GM21576 (cell line): ENCODE data around the gene PPP1R12B.
A peak's percentile ranks its signal among the peaks of the same experiment; 100 is the strongest.

Experiments used
- ATAC-seq: cut with Tn5 transposase; IDR thresholded peaks from one replicate; pipeline ENCODE4 v1.9.1; 2021; ENCODE audit warnings: mild to moderate bottlenecking, moderate library complexity; ENCODE audit not compliant: unreplicated experiment

The PPP1R12B gene, protein sequence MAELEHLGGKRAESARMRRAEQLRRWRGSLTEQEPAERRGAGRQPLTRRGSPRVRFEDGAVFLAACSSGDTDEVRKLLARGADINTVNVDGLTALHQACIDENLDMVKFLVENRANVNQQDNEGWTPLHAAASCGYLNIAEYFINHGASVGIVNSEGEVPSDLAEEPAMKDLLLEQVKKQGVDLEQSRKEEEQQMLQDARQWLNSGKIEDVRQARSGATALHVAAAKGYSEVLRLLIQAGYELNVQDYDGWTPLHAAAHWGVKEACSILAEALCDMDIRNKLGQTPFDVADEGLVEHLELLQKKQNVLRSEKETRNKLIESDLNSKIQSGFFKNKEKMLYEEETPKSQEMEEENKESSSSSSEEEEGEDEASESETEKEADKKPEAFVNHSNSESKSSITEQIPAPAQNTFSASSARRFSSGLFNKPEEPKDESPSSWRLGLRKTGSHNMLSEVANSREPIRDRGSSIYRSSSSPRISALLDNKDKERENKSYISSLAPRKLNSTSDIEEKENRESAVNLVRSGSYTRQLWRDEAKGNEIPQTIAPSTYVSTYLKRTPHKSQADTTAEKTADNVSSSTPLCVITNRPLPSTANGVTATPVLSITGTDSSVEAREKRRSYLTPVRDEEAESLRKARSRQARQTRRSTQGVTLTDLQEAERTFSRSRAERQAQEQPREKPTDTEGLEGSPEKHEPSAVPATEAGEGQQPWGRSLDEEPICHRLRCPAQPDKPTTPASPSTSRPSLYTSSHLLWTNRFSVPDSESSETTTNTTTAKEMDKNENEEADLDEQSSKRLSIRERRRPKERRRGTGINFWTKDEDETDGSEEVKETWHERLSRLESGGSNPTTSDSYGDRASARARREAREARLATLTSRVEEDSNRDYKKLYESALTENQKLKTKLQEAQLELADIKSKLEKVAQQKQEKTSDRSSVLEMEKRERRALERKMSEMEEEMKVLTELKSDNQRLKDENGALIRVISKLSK

DNA sequence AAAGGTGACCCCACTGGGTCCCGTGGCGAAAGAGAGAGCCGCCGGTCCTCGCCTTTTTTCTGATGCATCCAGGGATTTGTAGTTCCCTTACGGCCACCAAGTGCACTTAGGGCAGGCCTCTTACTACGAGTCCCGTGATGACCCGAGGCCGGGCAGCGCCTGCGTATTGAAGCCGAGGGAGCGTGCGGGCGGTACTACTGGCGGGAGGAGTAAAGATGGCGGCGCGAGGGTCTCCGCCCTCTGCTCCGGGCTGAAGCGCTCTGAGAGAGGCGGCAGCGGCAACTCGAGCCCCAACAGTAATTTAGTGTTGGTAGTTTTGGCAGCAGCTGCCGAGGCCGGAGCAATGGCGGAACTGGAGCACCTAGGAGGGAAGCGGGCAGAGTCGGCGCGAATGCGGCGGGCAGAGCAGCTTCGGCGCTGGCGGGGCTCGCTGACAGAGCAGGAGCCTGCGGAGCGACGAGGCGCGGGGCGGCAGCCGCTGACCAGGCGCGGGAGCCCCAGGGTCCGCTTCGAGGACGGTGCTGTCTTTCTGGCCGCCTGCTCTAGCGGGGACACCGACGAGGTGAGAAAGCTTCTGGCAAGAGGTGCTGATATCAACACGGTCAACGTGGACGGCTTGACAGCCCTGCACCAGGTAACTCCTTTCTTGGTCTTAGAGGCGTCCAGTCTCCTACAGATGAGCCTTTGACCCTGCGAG lies at the start of gene PPP1R12B:
Gene PPP1R12B, plus strand, starts transcription at position 191 of the 697 bp plus-strand sequence. Its CDS starts 153 bp downstream, at position 344.
- peak; percentile 96 for ATAC-seq

DNA sequence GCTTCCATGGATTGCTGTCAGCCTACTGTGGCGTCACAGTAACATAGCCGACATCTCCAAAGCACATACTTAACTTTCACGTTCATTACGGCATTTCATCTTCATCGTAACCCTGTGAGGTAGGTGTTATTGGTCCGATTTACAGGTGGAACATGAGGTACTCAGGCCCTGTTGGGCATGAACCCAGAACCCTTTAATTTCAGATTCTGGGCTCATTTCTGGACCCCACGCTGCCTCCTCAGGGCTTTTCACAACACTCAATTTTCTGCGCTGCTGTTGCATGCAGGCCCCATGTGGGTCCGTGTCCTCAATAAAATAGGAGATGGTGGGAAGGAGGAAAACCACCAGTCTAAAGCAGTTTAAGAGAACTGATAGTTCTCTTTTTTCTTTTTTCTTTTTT lies 46.3 kb upstream of the PPP1R12B start:
- no peak for ATAC-seq

DNA sequence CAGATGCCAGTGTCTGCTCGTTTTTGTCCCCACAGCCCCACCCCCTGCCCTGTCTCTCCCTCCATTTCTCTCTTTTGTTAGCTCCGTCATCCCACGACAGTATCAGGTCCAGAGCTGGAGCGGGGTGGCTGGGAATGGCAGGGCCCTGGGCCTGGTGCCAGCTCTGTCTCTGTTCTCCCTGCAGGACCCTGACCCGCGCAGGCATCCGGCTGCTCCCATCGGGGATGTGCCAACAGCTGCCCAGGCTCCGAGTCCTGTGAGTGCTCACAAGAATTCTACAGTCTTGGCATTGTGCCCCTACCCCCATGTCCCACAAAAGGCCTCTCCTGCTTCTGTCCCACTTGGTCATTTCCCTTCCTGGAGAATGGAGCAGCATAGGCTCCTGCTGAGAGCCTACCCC lies 44.1 kb upstream of the PPP1R12B start:
- ATAC-seq: no peak

DNA sequence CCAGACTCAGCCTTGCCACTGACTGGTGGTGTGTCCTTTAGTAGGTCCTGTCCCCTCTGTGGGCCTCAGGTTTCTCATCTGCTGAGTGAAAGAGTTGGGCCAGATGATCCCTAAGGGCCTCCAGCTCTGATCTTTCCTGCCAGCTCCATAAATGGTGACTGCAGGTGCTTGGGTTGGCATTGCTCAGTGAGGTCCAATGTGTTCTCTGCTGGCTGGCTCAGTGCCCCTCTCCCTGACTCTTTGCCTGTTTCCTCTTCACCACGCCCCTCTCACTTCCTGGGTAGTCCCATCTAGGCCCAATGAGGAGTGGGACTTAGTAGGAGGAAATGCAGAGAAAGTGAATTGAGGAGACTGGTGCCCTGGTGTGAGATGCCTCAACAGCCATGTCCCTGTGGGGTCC lies 43.3 kb upstream of the PPP1R12B start:
- ATAC-seq: no peak

DNA sequence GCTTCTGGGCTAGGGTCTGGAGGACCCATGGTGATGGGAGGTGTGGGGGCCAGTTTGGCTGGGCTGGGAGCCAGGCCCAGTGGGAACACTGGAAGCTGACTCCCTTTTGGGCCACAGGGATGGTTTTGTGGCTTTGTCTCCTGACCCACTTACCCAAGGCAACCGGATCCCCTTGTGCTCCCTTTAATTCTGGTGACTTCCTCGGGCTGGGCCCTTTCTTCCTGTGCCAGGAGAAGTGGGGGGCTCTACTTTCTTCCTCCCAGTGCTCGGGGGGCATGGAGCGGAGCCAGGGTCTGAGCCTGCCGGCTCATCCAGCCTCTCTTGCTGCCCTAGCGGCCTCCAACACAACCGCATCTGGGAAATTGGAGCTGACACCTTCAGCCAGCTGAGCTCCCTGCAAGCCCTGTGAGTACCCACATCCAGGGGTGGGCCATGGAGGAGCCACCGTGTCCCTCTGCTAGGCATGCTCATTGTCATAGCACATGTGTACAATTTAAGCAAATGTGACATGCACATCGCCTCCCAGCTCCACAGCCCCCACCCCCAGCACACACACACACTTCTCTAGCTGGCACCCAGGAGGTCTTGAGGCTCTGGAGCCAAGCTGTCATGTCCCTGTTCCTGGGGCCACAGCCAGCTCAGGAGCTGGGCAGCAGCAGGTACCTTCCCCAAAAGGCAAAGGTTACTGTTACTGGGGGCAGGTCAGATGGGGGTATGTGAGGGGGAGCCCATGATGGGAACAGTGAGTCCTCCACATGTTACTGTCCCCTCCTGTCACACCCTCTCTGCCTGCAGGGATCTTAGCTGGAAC lies 41.8 kb upstream of the PPP1R12B start:
- ATAC-seq: no peak

DNA sequence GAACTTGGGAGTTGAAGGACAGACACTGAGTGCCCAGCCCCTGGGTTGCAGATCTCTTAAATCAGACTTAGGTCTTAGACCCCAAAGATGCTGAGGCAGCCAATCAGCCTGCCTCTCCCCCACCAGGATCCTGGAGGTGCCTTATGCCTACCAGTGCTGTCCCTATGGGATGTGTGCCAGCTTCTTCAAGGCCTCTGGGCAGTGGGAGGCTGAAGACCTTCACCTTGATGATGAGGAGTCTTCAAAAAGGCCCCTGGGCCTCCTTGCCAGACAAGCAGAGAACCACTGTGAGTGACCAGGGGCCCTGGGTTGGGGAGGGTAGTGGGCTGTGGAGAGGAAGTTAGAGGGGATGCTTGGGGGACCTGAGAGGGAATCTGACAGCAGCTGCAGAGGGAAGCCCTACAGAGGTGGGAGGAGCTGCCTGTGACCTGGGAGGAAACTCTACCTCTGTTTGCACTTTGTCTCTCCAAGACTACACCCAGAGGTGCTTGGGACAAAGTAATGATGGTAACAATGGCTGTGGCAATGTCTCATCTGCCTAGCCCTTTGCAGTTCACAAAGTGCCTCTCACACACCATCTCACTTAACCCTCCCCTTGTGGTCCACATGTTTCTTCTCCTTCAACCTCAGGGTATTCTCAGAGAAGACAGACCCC lies 38.3 kb upstream of the PPP1R12B start:
- no peak for ATAC-seq

DNA sequence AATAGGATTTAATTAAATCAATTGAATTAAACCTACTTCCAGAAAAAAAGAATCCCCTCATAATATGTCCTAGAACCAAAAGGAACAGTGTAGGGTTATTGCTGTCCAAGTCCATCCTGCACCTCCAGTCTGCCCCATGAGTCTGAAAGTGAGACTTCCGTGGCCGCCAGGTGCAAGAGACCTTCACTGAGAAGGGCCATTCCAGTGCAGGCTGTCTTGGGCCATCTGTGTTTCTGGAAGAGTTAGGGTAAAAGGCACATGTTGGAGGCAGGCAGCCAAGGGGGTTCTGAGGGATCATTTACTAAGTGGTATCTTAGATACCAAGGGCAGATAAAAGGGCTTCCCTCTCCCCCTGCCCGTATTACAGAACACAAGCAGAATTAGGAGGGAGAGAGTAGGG lies 37.8 kb upstream of the PPP1R12B start:
- ATAC-seq: no peak

DNA sequence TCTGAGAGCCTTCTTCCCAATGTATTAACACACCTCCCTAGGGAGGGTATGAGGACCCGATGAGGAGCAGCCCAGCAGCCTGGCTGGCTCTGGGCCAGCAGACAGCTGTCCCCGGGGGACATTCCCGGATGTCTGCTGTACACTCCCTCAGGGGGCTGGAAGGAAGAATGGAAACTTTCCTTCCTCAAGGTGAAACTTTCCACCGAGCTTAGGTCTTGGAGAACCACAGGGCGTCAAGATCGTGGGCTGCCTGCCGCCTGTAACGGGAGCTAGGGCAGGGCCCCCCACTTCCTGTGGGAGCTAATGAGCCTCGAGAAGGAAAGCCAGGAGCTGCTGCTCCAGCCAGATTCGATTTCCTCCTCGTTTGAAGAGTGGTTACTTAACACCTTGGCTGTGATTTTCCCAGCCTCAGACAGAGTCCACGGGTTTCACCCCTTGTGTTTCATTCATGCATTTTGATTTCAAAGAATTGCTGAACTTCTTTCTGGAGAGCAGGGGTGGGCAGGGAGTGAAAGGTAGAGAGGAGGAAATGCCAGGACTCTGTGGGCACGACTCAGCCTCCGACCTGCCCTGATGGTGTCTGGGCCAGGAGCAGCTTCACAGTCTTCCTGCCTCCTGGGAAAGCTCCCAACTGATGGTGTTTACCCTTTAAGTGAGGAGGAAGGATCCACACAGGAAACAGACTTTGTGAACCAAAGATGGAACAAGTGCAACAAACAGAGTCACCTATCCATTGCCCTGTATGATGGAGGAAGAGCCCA lies 36.4 kb upstream of the PPP1R12B start:
- ATAC-seq: no peak

DNA sequence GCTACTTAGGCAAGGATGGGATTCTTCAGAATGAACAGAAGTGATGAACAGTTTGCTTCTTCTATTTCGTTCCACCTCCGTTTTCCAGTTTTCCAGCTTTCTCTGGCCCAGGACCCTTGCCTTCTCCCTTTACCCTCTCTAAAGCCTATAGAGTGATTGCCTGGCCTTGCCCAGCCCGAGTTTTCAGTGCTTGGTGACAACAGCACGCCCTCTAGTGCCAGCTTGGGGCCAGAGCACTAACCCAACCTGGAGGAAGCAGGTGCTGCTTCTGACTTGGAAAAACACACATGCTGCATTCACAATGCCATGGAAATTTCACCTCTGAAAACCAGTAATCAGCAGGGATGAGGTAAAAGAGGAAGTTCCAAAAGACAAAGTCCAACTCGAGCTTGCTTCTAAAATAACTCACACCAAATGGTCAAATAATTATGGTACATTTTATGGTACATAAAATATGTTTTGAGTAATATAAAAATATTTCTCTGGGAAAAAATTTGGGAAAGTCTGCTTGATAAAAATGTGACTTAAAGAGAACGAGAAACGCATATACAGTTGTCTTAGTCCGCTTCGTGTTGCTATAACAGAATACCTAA lies 32.8 kb upstream of the PPP1R12B start:
- peak; percentile 56 for ATAC-seq

DNA sequence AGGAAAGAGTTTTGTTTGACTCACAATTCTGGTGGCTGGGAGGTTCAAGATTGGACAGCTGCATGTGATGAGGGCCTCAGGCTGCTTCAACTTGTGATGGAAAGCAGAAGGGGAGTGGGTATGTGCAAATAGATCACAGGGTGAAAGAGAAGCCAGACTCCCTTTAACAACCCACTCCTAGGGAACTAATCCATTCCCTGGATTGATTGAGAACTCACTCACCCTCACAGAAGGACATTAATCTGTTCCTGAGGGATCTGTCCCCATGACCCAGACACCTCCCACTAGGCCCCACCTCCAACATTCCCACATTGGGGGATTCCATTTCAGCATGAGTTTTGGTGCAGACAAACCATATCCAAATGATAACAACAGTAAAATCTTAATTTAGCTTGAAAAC lies 32.3 kb upstream of the PPP1R12B start:
- ATAC-seq: no peak

DNA sequence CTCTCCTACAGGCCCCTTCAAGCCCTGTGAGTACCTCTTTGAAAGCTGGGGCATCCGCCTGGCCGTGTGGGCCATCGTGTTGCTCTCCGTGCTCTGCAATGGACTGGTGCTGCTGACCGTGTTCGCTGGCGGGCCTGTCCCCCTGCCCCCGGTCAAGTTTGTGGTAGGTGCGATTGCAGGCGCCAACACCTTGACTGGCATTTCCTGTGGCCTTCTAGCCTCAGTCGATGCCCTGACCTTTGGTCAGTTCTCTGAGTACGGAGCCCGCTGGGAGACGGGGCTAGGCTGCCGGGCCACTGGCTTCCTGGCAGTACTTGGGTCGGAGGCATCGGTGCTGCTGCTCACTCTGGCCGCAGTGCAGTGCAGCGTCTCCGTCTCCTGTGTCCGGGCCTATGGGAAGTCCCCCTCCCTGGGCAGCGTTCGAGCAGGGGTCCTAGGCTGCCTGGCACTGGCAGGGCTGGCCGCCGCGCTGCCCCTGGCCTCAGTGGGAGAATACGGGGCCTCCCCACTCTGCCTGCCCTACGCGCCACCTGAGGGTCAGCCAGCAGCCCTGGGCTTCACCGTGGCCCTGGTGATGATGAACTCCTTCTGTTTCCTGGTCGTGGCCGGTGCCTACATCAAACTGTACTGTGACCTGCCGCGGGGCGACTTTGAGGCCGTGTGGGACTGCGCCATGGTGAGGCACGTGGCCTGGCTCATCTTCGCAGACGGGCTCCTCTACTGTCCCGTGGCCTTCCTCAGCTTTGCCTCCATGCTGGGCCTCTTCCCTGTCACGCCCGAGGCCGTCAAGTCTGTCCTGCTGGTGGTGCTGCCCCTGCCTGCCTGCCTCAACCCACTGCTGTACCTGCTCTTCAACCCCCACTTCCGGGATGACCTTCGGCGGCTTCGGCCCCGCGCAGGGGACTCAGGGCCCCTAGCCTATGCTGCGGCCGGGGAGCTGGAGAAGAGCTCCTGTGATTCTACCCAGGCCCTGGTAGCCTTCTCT lies 30.3 kb upstream of the PPP1R12B start:
- no peak for ATAC-seq

DNA sequence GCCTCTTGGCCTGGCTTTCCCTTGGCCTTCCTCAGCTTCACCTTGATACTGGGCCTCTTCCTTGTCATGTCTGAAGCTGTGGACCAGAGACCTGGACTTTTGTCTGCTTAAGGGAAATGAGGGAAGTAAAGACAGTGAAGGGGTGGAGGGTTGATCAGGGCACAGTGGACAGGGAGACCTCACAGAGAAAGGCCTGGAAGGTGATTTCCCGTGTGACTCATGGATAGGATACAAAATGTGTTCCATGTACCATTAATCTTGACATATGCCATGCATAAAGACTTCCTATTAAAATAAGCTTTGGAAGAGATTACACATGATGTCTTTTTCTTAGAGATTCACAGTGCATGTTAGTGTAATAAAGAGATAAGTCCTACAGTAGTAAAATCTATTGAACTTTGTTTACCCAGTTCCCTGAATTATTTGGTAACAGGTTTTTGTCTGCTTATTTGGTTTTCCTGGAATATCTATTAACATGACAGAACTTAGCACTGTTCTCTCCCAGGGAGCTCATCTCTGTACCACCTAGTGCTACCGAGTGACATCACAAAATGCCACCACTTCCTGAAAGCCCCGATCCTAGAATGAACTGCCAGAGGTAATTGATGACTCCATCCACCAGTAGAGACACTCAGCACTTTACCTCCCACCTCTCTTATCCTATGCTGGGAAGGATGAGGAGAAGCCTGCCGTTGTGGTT lies 29.0 kb upstream of the PPP1R12B start:
- ATAC-seq: no peak

DNA sequence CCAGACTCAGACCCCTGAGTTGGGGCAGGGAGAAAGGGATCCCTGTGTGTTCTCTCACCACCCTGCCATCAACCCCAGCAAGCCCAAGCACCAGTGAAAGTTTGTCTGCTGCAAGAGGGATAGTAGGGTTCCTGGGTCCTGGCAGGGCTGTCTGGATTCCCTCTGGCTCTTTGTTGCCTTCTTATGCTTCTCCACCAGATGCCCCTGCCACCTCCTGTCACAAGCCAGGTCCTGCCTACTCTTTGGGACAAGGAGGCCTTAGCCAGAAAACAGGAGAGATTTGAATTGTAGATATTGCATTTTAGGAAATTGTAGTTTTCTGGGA lies 28.5 kb upstream of the PPP1R12B start:
- ATAC-seq: no peak

DNA sequence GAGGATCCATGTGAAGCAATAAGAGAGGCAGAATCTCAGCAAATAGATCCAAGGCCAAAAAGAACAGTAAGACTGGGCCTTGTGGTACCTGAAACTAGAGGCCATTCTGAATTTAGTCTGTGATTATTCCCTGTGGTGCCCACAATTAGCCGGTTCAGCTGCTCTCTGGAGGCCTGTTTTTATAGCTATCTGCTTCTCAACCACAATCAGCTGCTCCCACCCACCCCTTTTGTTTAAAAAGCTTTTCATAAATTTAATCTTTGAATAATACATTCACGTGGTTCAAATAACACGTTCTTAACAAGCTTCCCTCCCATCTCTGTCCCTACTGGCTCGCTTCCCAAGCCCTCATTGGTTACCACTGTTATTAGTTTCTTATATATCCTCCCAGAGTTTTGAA lies 24.8 kb upstream of the PPP1R12B start:
- ATAC-seq: no peak

DNA sequence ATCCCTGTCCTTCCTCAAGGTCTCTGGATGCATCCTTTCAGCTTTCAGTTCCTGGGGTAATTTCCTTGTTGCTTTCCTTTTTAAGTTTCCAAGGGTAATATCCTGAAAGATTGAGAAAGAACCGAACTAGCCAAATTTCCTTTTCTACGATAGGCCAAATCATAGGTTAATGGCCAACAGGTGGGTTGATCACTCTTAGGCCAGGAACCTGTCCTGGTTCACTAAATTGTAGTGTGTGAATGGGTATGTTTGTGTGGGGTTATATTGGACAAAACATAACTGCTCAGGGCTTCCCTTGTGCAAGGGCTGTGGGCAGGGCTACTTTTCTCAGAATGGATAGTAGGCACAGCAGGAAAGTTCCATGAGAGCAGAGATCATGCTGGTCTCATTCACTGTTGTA lies 23.9 kb upstream of the PPP1R12B start:
- no peak for ATAC-seq

DNA sequence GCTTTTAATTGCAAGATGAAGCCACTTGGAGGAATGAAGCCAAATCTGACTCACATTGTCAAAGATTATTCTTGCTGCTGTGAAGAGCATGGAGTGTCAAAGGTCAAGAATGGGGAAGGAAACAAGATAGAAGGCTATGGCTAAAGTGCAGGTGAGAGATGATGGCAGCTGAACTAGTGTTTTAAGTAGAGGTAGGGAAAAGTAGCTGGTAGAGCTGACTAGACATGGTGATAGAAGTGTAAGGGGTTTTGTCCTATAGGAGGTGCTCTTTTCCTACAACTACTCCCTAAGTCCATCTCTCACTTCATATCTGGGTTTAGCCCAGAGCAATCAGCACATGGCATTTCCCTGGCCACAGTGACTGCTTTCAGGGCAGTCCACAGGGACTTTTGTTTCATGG lies 18.6 kb upstream of the PPP1R12B start:
- no peak for ATAC-seq

DNA sequence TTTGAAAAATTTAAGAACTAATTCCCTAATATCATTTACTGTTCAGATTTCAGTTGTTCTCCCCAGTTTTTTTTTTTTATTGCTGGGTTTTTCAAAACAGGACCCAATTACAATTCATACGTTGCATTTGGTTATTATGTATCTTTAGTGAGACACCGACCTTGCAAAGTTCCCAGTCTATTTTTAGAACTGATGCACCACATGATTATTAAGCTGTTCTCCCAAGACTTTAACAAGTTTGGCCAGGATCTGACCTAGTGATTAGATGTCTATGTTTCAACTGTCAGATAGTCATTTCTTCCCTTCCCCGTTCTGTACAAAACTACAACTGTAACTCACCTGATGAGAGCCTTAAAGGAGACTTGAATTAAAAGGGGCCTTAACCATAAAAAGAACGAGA lies 14.6 kb upstream of the PPP1R12B start:
- no peak for ATAC-seq
